IPS-NIHi11 (cell line): ENCODE results near the gene ANKRD6.
A peak's percentile ranks its signal among the peaks of the same experiment; 100 is the strongest.

Experiments used
- DNase-seq: peaks from one replicate; pipeline ENCODE4 v3.0.0; 2012; ENCODE audit warnings: mixed read lengths, low spot score

Gene ANKRD6

DNA sequence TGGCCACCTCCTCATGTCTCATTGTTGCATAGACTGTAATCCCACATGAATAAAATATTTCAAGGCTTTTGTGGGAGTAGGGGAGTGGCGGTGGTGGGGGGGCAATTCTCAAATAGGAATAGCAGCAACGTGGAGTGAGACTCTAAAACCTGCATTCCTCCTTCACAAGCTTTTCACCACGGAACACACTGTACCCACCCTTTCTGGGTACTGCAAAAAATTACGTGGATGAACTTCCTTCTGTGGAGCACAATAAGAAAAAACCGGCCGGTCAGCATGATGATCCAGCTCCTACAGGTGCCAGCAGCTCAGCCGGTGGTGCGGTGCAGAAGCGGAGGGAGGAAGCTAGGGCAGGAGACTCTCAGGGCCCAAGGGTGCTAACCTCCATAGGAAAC, 19.9 kb upstream of the ANKRD6 start:
- no peak for DNase-seq

DNA sequence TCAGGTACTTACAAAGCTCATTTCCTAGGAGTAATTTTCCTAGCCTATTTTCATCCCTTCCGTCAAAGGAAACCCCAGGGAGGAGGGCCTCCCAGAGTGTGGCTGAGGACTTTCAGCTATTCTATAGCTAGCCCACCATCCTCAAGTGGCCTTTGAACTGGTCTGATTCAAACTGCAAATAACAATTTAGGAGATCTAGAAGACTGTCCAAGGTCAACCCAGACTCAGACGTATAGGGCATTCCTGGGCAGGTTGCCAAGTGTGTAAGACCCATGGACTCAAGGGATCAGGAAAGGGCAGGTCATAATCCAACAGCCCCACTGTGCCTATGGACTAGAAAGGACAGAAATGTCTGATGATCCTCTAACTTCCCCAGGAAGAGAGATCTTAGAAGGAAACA, 18.7 kb upstream of the ANKRD6 start:
- no peak for DNase-seq

DNA sequence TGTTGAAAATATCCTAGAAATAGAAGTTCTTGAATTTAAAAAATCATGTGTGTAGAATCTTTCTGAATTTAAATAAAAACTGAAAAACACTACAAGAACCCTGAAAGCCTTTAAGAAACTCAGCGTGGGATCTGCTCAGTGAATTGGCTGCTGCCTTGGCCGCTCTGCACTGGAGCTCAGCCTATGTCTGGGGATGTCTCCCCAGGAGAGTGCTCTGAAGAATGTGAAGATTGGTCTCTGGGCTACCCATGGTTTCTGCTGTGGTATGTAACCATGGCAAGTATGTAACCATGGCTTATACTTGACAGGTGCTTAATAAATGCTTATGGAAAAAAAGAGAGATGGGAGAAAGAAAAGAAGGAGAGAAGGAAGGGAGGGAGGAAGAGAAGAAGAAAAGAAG, 17.8 kb upstream of the ANKRD6 start:
- DNase-seq, result no peak

DNA sequence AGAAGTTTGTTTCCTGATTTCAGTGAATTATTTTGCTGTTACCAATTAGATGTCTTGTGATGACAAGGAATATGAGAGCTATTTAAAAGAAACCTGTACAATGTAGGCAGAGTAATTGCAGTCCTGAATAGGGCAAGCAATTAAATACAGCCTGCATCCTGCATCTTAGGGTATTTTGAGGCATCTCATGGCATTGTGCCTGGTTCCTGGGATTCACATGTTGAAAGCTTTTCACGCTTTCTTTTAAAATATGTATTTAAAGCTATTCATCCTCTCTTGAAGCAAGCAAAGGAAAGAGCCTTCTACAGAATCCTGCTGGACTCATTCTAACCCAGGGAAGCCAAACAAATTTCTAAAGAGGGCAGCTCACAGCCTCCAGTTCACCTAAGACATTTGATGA, 16.2 kb upstream of the ANKRD6 start:
- DNase-seq, result no peak

DNA sequence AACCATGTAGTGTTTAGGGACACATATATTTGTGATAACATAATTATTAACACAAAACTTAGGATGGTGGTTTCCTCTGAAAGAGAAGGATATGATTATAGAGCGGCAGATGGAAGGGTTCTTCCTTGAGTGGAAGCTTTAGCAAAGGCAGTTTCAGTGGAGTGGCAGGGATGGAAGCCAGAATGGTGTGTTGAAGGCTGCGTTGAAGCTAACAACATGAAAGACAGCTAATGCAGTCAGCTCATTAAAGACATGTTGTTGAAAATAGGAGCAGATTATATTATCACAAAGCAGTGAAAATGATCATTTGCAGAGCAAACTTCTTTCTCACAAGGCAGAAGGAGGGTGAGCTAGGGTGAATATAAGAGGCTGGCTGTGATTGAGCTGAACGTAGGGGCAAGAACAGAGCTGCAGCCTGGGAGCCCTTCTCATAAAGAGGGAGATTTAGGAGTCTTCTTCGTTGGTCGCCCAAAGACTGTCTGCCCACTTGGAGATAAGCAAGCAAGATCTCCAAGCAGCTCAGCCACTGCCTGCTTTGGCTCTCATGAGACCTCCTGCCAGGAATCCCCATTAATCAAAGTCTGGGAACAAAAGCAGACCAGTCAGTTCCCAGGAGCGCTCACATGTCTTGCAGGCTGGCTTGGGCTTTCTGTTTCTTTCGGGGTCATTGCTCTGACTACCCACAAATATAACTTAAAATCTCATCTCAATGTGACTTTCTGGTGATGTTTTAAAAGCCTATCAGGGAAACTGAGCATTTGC, 2.6 kb upstream of the ANKRD6 start:
- peak; percentile 59 for DNase-seq

DNA sequence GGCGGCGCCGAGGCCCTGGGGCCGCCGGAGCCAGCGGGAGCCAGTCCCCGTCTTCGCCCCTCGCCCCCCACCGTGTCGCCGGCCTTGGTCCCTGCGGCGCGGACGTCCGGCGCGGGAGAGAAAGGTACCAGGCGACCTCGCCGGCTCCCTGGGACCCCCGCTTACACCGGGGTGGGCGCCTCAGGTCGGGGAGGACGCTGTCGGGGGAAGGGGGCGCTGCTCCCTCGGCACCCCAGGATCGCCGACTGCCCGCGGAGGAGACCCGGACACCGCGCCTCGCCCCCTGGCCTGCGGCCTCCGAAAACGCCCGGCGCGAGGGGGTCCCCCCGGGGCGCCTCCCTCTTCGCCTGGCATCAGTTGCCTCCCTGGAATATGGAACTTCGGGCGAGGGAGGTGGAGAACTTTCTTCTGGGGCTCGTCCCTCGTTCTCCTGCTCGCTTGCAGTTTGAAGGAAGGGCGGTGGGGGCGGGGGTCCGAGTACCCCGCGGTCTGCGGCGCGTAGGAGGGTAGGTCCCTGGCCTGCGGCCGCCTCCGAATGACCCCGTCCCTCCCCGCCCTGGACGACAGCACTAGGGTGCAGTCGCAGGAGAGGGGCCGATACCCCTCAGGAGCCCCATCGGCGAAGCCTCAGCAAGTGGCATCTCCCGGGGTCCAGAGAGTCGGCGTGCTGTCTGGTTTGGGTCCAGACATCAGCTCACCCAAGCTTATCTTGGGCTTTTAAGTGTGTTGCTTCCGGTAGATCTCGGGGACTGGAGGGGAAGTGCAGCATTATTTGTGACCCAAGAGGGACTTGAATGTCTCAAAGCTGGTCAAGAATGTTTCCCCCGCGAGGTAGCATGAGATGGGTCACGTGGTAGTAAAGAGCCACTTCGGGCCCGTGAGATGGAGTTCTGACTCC, 549 bp downstream of the ANKRD6 start:
- peak; percentile 51 for DNase-seq

DNA sequence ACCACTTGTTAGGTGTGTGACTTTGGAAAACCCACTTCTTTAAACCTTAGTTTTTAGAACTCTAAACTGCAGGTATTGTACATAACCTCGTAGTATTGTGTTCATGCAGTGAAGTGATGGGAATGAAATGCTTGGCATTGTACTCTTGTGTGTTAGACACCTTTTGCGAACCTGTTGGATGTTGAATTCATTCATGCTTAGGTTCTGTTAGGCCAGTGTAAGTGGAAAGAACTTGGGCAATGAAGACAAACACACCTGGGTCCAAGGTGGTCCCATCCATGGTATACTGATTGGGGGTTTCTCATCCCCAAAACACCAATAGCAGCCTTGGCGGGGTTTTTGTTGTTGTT, 1.2 kb downstream of the ANKRD6 start:
- DNase-seq, result no peak

DNA sequence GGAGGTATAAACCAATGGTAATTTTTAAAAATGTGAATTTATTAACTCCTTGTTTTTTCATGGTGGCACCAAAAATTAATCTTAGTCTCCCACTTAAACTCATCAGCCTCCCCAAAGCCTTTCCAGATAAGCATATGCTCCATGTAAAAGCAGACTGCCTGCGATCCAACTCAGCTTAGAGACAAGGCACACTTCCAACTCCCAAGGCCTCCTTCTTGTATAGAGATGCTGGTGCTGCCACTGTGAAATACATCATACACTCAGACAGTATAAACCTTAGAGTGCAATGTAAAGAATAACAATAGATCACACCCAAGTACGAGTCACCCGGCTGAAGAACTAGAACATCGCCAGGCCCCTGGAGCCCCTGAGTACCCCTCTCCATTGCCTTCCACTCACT, 2.0 kb downstream of the ANKRD6 start:
- no peak for DNase-seq

DNA sequence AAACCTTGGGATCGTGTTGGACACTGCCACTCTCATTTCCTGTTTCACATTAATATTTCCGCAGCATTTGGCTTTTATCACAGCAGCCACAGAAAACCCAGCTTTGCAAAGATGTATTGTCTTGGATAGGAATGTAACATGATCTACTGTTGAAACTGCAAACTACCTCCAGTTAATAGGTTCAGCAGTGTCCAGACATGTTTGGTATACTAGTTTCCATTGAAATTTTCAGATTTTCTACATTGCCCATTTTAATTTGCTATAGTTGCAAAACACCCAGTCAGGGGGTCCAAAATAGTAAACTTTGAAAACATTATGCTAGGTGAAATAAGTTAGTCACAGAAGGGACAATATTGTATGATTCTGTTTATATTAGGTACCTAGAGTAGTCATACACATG, 3.3 kb downstream of the ANKRD6 start:
- DNase-seq, result no peak

DNA sequence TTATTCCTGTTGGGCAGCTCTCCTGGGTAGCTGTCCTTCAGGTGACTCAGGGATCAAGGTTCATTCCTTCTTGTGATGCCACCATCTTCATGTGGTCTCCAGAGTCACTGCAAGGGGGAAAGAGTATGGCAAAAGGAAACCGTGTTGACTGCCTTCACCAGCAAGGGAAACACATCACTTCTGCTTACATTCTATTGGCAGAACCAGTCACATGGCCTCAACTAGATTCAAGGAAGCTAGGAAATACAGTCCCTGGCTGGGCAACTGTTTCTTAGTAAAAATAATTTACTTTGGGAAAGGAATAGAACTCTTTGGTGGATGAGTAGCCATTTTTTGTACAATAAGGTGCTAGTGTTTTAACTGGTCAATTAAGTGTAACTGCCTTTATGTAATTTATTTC, 5.3 kb downstream of the ANKRD6 start:
- no peak for DNase-seq

DNA sequence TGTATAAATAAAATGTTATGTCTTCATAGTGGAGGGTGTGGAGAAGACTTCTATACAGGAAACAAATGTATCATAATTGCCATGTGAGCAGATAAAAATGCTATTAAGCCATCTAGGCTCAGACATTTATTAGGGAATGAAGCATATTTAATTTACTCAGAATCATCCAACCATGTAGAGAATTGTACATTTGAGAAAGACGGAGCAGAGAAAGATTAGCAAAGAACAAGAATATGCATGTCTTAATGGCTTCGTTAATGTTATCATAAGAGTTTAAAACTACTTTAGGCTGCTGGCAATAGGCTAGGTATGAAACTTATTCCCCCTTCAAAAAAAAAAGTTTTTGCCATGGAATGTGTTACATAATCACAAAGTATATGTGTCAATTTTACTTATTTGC, 6.1 kb downstream of the ANKRD6 start:
- no peak for DNase-seq

DNA sequence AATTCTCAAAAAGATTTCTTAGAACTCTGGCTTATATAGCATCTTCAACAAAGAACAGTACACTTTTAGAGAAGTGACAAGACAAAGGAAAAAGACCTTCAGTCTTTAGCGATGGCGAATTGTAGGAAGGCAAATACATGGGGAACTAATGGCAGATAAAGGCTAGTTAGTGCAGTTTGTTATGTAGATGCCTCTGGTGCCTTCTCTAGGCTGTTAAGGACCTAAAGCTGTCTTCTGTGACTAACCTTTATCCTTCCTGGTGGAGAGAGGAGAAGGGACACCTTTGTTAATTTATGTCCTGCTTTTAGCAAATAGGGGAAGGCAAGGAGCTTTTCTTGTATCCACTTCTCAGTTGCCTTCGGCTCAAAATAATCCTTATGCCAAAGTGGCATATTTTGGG, 7.2 kb downstream of the ANKRD6 start:
- no peak for DNase-seq

DNA sequence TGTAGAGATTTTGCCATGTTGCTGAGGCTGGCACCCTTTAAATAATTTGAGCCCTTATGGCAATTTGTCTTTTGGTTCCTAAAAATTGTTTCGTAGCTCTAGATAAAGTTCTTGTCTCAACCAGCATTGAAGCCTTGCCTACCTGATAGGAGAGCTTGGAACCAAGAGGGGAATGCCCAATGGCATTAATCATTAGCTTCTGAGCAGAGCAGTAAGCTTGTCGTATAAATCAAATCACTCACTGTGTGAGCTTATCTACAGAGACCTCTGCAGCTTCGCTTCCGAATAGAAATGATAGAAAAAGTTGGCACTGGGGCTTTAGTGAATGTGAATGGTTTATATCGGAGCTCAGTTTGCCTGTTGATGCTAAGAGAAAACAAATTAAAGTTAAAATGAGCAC, 10.7 kb downstream of the ANKRD6 start:
- DNase-seq, result no peak

DNA sequence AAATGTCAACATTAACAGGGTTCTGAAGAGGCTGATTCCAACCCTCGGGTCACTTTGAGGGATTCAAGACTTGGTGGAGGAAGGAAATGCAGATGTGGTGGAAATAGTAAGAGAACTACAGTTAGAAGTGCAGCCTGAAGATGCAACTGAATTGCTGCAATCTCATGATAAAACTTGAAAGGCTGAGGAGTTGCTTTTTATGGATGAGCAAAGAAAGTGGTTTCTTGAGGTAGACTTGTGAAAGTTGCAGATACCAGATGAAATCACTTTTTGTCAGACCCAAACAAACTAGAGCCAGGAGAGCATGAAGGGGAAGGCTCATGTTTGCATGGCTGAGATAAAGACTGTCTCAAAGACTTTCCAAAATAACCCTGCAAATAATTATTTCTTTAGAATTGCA, 16.2 kb downstream of the ANKRD6 start:
- DNase-seq, result no peak

DNA sequence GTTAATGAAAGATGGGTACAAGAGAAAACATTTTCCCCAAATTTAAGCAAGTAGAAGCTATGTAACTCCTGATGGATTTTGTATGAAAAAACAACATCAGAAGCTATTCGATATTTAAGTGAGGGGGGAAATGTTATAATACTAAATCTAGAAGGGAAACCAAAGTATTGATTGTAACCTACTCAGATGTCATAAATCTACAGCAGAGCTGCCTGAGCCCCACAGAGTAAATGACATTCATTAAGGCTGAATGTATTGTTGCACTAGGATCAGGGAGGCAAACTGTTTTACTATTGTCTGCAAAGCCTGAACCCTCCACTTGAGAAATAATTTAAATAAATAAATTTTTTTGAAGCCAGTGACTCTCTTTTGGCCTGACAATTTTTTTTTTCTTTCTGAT, 19.3 kb downstream of the ANKRD6 start:
- DNase-seq, result no peak

DNA sequence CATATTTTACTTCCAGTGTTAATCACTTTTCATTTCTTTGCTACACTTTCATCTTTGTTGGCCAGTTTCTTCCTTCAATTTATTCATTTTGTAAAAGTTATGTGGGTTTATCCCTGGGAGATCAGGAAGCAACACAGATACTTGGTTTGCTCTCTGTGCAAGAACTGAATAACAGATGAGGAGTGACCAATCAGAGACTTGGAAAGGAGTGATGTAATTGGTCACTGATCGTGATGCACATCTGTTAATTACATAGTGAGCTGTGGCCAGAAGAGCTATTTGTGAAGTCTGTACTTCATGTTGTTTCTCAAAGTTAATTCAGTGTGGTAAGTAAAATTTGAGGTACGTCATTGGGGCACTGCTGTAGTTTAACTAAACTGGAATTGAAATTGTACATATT, 21.3 kb downstream of the ANKRD6 start:
- DNase-seq, result no peak

DNA sequence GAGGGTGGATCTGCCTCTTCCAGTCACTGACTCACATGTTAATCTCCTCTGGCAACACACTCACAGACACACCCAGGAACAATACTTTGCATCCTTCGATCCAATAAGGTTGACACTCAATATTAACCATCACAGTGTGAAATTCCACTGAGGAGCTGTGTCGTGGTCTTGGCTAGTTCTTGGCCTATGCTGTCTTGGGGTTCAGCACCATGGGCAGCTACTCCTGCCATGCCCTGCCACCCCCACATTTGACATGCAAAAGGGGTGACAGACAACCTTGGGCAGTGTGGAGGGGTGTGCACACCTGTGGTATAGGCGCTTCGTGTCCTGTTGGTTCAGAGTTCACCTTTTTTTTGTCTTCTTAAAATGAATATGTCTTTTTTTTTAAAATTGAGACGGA, 25.8 kb downstream of the ANKRD6 start:
- no peak for DNase-seq

DNA sequence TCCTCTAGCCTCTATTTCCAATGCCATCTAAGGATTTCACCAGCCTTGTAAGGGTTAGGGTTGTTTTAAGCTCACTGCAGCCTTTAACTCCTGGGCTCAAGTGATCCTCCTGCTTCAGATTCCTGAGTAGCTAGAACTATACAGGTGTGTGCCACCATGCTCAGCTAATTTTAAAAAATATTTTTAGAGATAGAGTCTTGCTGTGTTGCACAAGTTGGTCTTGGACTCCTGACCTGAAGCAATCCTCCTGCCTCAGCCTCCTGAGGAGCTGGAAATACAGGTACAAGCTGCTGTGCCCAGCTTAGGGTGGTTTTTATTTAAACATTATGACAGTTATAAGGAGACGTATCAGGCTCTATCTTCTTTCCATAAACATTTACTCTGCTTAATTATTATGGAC, 26.5 kb downstream of the ANKRD6 start:
- DNase-seq, result no peak

DNA sequence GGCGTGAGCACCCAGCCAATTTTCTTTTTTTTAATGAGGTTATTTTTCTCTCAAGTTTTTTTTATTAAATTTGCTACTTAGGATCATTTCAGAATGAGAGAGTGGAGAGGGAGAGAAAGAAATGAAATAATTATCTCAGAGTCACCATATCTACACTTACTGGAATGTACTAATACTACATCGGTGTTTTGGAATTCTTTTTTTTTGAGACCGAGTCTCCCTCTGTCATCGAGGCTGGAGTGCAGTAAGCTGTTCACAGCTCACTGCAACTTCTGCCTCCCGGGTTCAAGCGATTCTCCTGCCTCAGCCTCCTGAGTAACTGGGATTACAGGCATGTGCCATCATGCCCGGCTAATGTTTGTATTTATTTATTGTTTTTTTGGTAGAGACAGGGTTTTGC, 27.8 kb downstream of the ANKRD6 start:
- no peak for DNase-seq

DNA sequence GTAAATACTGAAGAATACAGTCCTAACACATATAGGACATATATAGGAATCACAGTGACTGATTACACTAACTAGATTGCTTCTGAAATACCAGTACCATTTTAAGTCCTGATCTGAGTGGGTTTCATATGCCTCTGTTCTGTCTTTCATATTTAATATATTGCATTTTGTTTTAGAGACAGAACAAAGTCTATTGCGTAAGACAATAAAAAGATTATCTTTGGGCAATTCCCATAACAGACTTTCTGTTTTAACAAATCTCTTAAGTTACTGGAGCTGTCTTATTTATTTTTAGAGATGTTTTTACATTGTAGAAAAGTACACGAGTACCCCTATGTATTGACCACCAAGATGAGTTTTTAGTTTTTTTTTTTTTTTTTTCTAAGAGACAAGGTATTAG, 29.6 kb downstream of the ANKRD6 start:
- no peak for DNase-seq

DNA sequence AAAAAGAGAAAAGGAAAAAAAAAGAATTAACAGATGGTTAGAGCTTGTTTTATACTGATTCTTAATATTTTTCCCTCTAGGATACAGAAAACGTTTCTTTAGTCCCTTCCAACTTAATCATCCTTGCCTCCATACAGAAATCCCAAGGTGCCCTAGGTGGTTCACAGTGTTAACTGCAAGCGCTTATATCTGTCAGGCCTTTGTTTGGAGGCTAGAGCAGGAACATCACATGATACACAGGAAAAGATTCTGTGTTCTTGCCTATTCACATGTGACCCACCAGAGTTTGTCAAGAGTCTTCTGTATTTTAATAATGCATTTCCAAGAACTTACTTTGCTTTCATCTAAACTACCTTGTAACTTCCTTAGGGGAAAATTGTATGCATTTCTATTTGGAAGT, 31.3 kb downstream of the ANKRD6 start:
- no peak for DNase-seq

DNA sequence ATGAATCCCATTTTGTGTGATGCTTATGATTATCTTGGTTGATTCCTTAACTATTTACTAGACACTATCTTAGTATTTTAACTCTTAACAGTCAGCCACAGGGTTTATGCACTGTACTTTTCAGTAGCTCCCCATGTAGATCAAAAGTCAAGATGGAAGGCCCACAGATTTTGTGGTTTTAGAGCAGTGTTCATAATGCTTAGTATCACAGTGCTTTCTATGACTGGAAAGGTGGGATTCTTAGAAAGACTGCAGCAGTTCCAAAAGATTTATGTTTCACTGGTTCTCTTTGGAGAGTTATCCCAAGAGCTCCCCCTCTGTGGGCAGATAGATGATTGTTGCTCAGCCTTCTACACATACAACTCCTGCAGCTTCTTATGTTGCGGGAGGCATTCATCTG, 34.5 kb downstream of the ANKRD6 start:
- DNase-seq, result no peak

DNA sequence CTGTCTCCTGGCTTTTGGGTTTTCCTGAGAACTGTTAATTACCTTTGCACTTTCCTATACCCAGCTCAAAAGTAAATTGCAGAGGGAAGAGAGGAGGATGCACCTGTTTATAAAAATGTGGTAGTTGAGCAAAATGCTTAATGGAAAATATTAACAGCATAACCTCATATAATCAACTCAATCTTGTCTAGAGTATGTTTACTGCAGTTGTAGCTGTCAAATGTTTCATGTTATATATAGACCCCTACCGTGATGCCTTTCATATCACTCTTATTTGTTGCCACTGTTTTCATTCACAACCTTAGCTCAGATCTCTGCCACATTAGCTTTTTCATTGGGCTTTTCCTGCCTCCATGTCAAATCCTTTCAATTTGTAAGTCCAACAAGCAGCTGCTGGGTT, 36.0 kb downstream of the ANKRD6 start:
- no peak for DNase-seq
